BLaER1 (cell line): Measurements from ENCODE around the gene TMEM18.

ENCODE experiments used
- H3K27ac ChIP-seq: shearing (Covaris generic); formaldehyde crosslinking; 2 replicates; pipeline ENCODE4 v1.8.1; 2022
- H3K27me3 ChIP-seq: shearing (Covaris generic); formaldehyde crosslinking; 2 replicates; pipeline ENCODE4 v1.8.1; 2022
- H3K36me3 ChIP-seq: shearing (Covaris generic); formaldehyde crosslinking; 2 replicates; pipeline ENCODE4 v1.8.1; 2022
- H3K4me1 ChIP-seq: shearing (Covaris generic); formaldehyde crosslinking; 2 replicates; pipeline ENCODE4 v1.8.1; 2022
- H3K4me2 ChIP-seq: shearing (Covaris generic); formaldehyde crosslinking; 2 replicates; pipeline ENCODE4 v1.8.1; 2022
- H3K4me3 ChIP-seq: shearing (Covaris generic); formaldehyde crosslinking; 2 replicates; pipeline ENCODE4 v1.8.1; 2022
- H3K9ac ChIP-seq: shearing (Covaris generic); formaldehyde crosslinking; 2 replicates; pipeline ENCODE4 v1.8.1; 2022
- H3K9me3 ChIP-seq: shearing (Covaris generic); formaldehyde crosslinking; 2 replicates; pipeline ENCODE4 v1.8.1; 2022
- H4K20me1 ChIP-seq: shearing (Covaris generic); formaldehyde crosslinking; 2 replicates; pipeline ENCODE4 v1.8.1; 2022
- Cebpa-rat ChIP-seq: shearing (Covaris generic); IDR thresholded peaks from 2 replicates; pipeline ENCODE4 v1.8.1; 2022

The TMEM18 gene

GRCh38 chr2:649426-650342 lies 27.5 kb downstream of the TMEM18 start:
- H3K36me3 ChIP-seq: no peaks in the 10 kb centered on the region
- H4K20me1 ChIP-seq: no peaks in the 10 kb centered on the region
- H3K27ac ChIP-seq: no peak overlapping the region
- no peak for TF ChIP-seq Cebpa-rat
- H3K9me3 ChIP-seq: no peaks in the 10 kb centered on the region
- H3K9ac ChIP-seq: no peak overlapping the region
- H3K4me2 ChIP-seq: no peak overlapping the region
- no peaks in the 10 kb centered on the region for H3K27me3 ChIP-seq
- peaks cover 38% of the 10 kb centered on the region for H3K4me1 ChIP-seq
- no peak overlapping the region for H3K4me3 ChIP-seq

GRCh38 chr2:648476-649424 lies 28.5 kb downstream of the TMEM18 start:
- Histone ChIP-seq H3K27ac (no peak overlapping the region), H3K4me1 (peaks cover 29% of the 10 kb centered on the region), H3K27me3 (no peaks in the 10 kb centered on the region), H3K9me3 (no peaks in the 10 kb centered on the region), H3K36me3 (no peaks in the 10 kb centered on the region), H3K9ac (no peak overlapping the region), H4K20me1 (no peaks in the 10 kb centered on the region), H3K4me2 (no peak overlapping the region), H3K4me3 (no peak overlapping the region)
- no peak for TF ChIP-seq Cebpa-rat

DNA sequence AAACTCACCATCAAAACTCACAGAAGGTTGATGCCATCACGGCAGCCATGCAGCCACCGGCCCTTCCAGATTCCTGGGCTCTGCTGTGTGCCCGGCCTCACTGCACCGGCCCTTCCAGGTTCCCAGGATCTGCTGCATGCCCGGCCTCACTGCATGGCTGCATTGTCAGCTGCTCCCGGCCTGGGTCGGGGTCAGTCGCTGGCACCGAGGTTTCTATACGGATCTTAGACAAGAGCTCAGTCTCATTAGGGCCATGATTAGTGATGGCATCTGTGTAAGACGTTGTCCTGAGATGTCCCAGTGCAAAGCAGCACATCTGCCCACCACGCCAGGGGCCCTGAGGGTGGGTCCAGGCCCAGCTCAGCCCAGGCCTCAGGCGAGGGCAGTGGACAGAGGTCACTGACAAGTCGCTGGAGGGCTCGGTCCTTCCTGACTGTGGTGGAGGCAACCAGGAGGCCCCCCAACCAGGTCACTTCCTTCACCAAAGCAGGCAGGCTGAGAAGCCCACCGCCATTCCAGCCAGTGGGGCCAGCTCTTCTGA lies 29.4 kb downstream of the TMEM18 start:
- Histone ChIP-seq H3K4me2 (no peak overlapping the region), H3K9ac (no peak overlapping the region), H3K4me3 (no peak overlapping the region), H3K4me1 (peaks cover 19% of the 10 kb centered on the region), H3K27me3 (no peaks in the 10 kb centered on the region), H4K20me1 (no peaks in the 10 kb centered on the region), H3K36me3 (no peaks in the 10 kb centered on the region), H3K27ac (no peak overlapping the region), H3K9me3 (no peaks in the 10 kb centered on the region)
- TF ChIP-seq Cebpa-rat: no peak

DNA sequence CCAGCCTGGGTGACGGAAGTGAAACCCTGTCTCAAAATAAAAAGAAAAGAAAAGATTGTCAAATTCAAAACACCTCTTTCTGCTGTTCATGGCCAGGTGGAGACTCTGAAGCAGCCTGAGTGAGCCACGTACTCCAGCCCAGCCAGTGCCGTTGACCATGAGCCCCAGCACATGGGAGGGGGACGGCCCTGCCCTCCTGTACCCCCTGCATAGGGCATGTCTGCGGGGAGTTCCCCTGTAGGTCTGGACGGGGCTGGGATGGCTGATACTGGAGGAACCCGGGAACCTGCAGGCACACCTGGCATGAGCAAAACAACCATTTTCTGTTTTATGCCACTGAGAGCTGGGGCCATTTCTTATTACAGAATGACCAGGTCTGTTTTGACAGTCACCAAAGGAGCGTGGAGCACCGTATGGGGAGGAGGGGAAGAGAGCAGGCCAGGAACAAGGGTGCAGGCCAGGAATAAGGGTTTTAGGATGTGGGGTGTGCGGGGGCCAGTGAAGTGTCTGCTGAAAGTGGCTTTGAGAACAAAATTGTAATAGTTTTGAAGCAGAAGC lies 30.1 kb downstream of the TMEM18 start:
- H3K9me3 ChIP-seq: no peaks in the 10 kb centered on the region
- H4K20me1 ChIP-seq: no peaks in the 10 kb centered on the region
- peaks cover 12% of the 10 kb centered on the region for H3K4me1 ChIP-seq
- no peak for TF ChIP-seq Cebpa-rat
- no peak overlapping the region for H3K4me2 ChIP-seq
- no peak overlapping the region for H3K27ac ChIP-seq
- no peak overlapping the region for H3K9ac ChIP-seq
- no peaks in the 10 kb centered on the region for H3K27me3 ChIP-seq
- H3K4me3 ChIP-seq: no peak overlapping the region
- H3K36me3 ChIP-seq: no peaks in the 10 kb centered on the region

GRCh38 chr2:644871-645270 lies 32.3 kb downstream of the TMEM18 start:
- no peak overlapping the region for H3K9ac ChIP-seq
- no peak overlapping the region for H3K4me2 ChIP-seq
- H3K4me3 ChIP-seq: no peak overlapping the region
- peaks cover 5% of the 10 kb centered on the region; the same call in 1 of the 2 replicates for H3K4me1 ChIP-seq
- H3K36me3 ChIP-seq: no peaks in the 10 kb centered on the region
- no peaks in the 10 kb centered on the region for H3K9me3 ChIP-seq
- H4K20me1 ChIP-seq: no peaks in the 10 kb centered on the region
- no peak for TF ChIP-seq Cebpa-rat
- H3K27ac ChIP-seq: no peak overlapping the region
- H3K27me3 ChIP-seq: no peaks in the 10 kb centered on the region

DNA sequence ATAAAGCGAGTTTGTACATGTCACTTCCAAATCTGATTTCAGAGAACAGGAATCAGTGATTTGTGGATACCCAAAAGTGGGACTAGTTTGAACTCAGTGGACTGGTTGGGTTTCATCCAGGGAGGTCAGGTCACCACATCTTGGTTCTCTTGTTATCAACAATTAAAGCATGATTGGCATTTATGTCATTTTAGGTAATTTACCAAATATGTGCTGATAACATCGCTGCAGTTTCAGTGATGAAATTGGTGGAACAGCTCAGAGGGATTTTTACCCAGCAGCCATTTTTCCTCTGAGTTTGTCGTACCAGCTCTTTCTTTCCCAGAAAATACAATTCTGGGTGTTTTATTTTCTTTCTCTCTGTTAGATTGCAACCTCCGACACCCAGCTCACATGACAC lies 33.4 kb downstream of the TMEM18 start:
- H3K9me3 ChIP-seq: no peaks in the 10 kb centered on the region
- H3K4me3 ChIP-seq: no peak overlapping the region
- no peak overlapping the region for H3K27ac ChIP-seq
- peaks cover 5% of the 10 kb centered on the region; the same call in 1 of the 2 replicates for H3K4me1 ChIP-seq
- H3K4me2 ChIP-seq: no peak overlapping the region
- H4K20me1 ChIP-seq: no peaks in the 10 kb centered on the region
- no peaks in the 10 kb centered on the region for H3K36me3 ChIP-seq
- no peak overlapping the region for H3K9ac ChIP-seq
- no peak for TF ChIP-seq Cebpa-rat
- H3K27me3 ChIP-seq: no peaks in the 10 kb centered on the region

- Histone ChIP-seq H3K27me3 (no peaks in the 10 kb centered on the region), H3K4me3 (no peak overlapping the region), H3K9me3 (no peaks in the 10 kb centered on the region), H3K27ac (no peak overlapping the region), H3K36me3 (no peaks in the 10 kb centered on the region), H4K20me1 (no peaks in the 10 kb centered on the region), H3K4me1 (peaks cover 5% of the 10 kb centered on the region; the same call in 1 of the 2 replicates), H3K9ac (no peak overlapping the region), H3K4me2 (no peak overlapping the region)
- TF ChIP-seq Cebpa-rat: no peak
Measured at GRCh38 chr2:643334-643733, 33.9 kb downstream of the TMEM18 start.

GRCh38 chr2:641872-642815 lies 35.1 kb downstream of the TMEM18 start:
- Histone ChIP-seq H3K4me3 (no peak overlapping the region), H3K27me3 (no peaks in the 10 kb centered on the region)
- TF ChIP-seq Cebpa-rat: no peak

More at GRCh38 chr2:641872-642815, 35.1 kb downstream of the TMEM18 start:
- H3K36me3 ChIP-seq: no peaks in the 10 kb centered on the region
- H3K4me2 ChIP-seq: no peak overlapping the region
- H4K20me1 ChIP-seq: no peaks in the 10 kb centered on the region
- H3K9ac ChIP-seq: no peak overlapping the region
- H3K9me3 ChIP-seq: no peaks in the 10 kb centered on the region
- H3K27ac ChIP-seq: no peak overlapping the region
- peaks cover 14% of the 10 kb centered on the region; the same call in 1 of the 2 replicates for H3K4me1 ChIP-seq
